Vagina (tissue), 2 donors: ENCODE measurements around the gene NUP205.

ENCODE experiments used
- CTCF ChIP-seq, 3 experiments: fragments of 450-650 bp in 2 of 3; fragments of 200-600 bp in 1 of 3; sonication (generic) in 1 of 3; IDR thresholded peaks; one replicate each; pipeline ENCODE4 v1.5.1; 2017 to 2019; ENCODE audit warnings: antibody characterized with exemption in 3 of 3, mild to moderate bottlenecking in 2 of 3, moderate library complexity in 2 of 3
- POLR2A ChIP-seq, 2 donors: fragments of 450-650 bp; IDR thresholded peaks; one replicate each; pipeline ENCODE4 v1.6.1; 2017; ENCODE audit warnings: antibody characterized with exemption in 2 of 2, mild to moderate bottlenecking in 2 of 2, moderate library complexity in 2 of 2

GRCh38 chr7:135514856-135515255, 42.9 kb upstream of the NUP205 start:
- TF ChIP-seq CTCF (IDR thresholded peaks at IDR 0.05) (no peak), POLR2A (IDR thresholded peaks at IDR 0.05) (no peak)
